Coronary artery (tissue), 2 donors: ENCODE measurements around the gene C1orf105.

Experiments
- DNase-seq: peaks from one replicate; pipeline ENCODE4 v3.0.0-alpha.2; 2017; ENCODE audit warnings: low spot score
- H3K27ac ChIP-seq, 2 donors: fragments of 200-600 bp; sonication (generic); one replicate each; pipeline ENCODE4 v1.5.1; 2016 to 2019
- H3K4me3 ChIP-seq: fragments of 200-600 bp; sonication (generic); 2 replicates; pipeline ENCODE4 v1.5.1; 2016; ENCODE audit warnings: mild to moderate bottlenecking, moderate library complexity
- CTCF ChIP-seq: fragments of 200-600 bp; sonication (generic); IDR thresholded peaks from one replicate; pipeline ENCODE4 v1.5.1; 2019; ENCODE audit warnings: antibody characterized with exemption

Gene C1orf105

GRCh38 chr1:172405912-172406311 is 14.6 kb upstream of the C1orf105 start:
- no peak overlapping the region for H3K4me3 ChIP-seq
- TF ChIP-seq CTCF = no peak
- no peak for DNase-seq
- H3K27ac ChIP-seq = no peak overlapping the region

DNA sequence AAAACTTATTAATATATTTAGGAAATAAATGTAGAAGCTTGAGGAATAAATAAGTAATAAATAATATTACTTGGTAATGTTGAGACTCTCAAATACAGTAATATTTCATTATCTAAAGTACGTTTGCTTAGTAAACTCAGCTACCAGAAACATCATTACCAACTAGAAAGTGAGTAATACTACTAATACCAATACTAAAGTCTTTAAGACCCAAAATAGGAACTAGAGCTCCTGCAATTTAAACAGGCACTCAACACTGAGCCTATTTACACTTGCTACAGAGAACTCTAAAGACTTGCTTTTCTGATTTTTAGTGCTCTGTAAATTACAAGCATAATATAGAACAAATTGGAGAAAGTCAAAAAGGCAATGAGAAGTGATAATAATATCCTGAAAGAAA is 13.5 kb upstream of the C1orf105 start:
- H3K4me3 ChIP-seq = no peak overlapping the region
- DNase-seq = no peak
- H3K27ac ChIP-seq = no peak overlapping the region
- no peak for TF ChIP-seq CTCF

DNA sequence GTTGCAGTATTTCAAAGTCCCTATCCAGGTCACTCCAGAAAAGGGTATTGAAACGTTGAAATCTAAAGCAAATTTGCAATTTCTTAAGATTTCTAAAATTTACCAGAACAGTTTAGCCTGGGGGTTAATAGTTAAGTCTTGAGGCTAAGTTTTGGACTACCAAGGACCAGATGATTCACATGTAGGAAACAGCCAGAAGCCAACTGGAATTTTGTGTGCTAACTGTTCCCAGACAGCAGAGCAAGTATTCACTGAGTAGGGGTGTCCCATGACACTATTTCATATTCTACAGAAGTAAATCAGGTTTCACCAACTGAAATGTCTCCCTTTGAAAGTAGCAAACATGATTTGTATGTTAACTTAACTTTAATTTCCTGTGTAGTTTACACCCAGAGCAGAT is 11.5 kb upstream of the C1orf105 start:
- no peak for TF ChIP-seq CTCF
- DNase-seq = no peak
- no peak overlapping the region for H3K4me3 ChIP-seq
- no peak overlapping the region for H3K27ac ChIP-seq

- TF ChIP-seq CTCF = no peak
- H3K27ac ChIP-seq = no peak overlapping the region
- no peak for DNase-seq
- no peak overlapping the region for H3K4me3 ChIP-seq
Measured at GRCh38 chr1:172410027-172410426, 10.5 kb upstream of the C1orf105 start.

DNA sequence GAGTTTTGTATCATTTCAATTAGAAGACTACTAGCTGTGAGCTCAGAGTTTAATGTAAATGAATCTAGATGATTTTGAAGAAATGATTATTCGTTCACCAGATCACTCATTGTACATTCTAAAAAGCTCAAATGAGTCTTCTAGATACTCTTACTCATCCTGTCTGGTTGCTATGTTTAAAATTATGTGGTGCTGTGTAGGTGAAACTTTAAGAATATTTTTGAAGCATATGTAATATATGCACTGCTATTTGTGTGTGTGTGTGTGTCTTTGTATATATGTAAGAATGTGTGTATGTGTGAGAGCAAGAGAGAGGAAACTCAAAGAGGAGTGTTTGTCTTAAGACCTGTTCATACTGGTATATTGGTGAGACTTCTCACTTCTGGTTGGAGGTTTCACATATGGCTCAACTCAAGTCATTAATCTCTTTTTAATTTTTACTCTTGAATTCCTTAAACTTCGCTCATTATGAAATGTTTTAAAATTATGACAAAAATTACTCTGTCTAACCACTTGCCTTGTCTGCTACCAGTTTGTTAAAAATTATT is 8.6 kb upstream of the C1orf105 start:
- no peak for TF ChIP-seq CTCF
- no peak for DNase-seq
- Histone ChIP-seq H3K4me3 (no peak overlapping the region), H3K27ac (no peak overlapping the region)

GRCh38 chr1:172414331-172414730 is 6.2 kb upstream of the C1orf105 start:
- no peak for TF ChIP-seq CTCF
- Histone ChIP-seq H3K4me3 (no peak overlapping the region), H3K27ac (no peak overlapping the region)
- DNase-seq = no peak

DNA sequence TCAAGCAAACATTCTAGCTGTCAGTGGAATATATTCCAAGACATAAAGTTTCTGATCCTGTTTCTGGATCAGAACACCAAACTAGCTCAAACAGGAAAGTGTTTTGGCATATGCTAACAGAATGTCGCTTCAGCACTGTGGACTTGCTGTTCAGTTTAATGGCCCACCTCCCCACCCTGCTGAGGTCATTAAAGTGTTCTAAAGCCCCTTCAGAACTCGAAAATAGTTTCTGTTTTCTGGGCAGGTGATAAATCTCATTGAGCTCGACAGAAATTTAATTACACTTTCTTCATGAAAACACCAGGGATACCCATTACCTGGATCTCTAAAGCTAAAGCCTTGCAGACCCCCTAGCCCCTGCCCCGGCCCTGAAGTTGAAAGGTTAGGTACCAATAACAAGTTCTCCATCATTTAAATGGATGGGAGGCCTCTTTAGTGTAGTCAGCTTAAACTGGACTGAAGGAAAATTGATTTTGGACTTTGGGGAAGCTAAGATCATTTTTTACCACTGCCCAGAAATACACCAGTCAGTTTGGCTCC is 3.9 kb upstream of the C1orf105 start:
- no peak for DNase-seq
- Histone ChIP-seq H3K4me3 (no peak overlapping the region), H3K27ac (no peak overlapping the region)
- no peak for TF ChIP-seq CTCF
